ENCODE results near the gene PCDHA8. TPM values are rescaled to one million over a fixed set of nuclear protein-coding genes. Genes with fewer than 3 reads are reported as not detected.

The PCDHA8 gene
- total and polyA plus RNA-seq, 10 of the 15 experiments (the other 5 are each of a cell fraction or from before 2014, with no cell fraction given): not detected

GRCh38 chr5:140855772-140856674 is 15.0 kb downstream of the PCDHA8 start, which contains the start of gene PCDHA10:
Gene PCDHA10 (plus strand): TSS chr5:140855897. CDS start chr5:140856049, 152 bp downstream.
- no peak within 1 kb of the TSS for H3K4me3 ChIP-seq
- FAIRE-seq: no peak
- in situ Hi-C loops (cut with MboI) (no loop called here), intact Hi-C loops (cut with micrococcal nuclease; ENCODE audit: unreplicated experiment) (no loop called here)
- H2AFZ ChIP-seq (ENCODE audit: control insufficient read depth, low read depth, low read length): no peak within 1 kb of the TSS
- ChIA-PET POLR2A (no interaction called here), RAD21 (ENCODE audit: unreplicated experiment) (no interaction called here), CTCF (no interaction called here), SMC1A (ENCODE audit: uncharacterized antibody, unreplicated experiment) (no interaction called here)
- H3K9me3 ChIP-seq (replicated peaks; ENCODE audit: control insufficient read depth, insufficient read depth, low read length): no peaks in the 10 kb centered on the region; the same call in 2 of the 3 replicates
- no peaks in the 10 kb centered on the region for H3K79me2 ChIP-seq (ENCODE audit: control insufficient read depth, insufficient read depth, low read length)
- no peaks in the 10 kb centered on the region for H3K27me3 ChIP-seq (replicated peaks in 1 of 2; ENCODE audit: control insufficient read depth in 2 of 2, insufficient read depth in 2 of 2, low read length in 1 of 2)
- DNase-seq (ENCODE audit: low read depth, low spot score): no peak
- no peak for ATAC-seq
- WGBS (ENCODE audit: insufficient coverage, insufficient replicate concordance, low lambda C conversion rate, missing lambda C conversion rate): 64% methylated on average over 43 of the region's 44 CpGs
- H4K20me1 ChIP-seq (ENCODE audit: control insufficient read depth, insufficient read depth): no peaks in the 10 kb centered on the region
- no peaks in the 10 kb centered on the region for H3K36me3 ChIP-seq (ENCODE audit: control insufficient read depth in 2 of 2, insufficient read depth in 2 of 2, low read length in 1 of 2)
- H3K4me1 ChIP-seq (ENCODE audit: control insufficient read depth, insufficient read depth, low read length): no peaks in the 10 kb centered on the region
- H3K9ac ChIP-seq (ENCODE audit: control insufficient read depth, insufficient read depth, low read length): no peak within 1 kb of the TSS
- H3K4me2 ChIP-seq (ENCODE audit: control insufficient read depth, insufficient read depth): no peak within 1 kb of the TSS
- BruUV-seq (replicated peaks): no TSS peak
- TF ChIP-seq SP1 (IDR thresholded peaks at IDR 0.05; ENCODE audit: low read depth, low read length): no peak
- TF ChIP-seq RELB (IDR thresholded peaks at IDR 0.05; ENCODE audit: low read depth): no peak
- TF ChIP-seq, protein P1, sequence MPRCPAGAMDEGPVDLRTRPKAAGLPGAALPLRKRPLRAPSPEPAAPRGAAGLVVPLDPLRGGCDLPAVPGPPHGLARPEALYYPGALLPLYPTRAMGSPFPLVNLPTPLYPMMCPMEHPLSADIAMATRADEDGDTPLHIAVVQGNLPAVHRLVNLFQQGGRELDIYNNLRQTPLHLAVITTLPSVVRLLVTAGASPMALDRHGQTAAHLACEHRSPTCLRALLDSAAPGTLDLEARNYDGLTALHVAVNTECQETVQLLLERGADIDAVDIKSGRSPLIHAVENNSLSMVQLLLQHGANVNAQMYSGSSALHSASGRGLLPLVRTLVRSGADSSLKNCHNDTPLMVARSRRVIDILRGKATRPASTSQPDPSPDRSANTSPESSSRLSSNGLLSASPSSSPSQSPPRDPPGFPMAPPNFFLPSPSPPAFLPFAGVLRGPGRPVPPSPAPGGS (IDR thresholded peaks at IDR 0.05; ENCODE audit: borderline replicate concordance, insufficient read depth, low read depth, low read length, poor library complexity, severe bottlenecking): no peak
- no peak for TF ChIP-seq POLR2A (IDR thresholded peaks at IDR 0.05; ENCODE audit: low read depth, low read length)
- no peak for TF ChIP-seq NFIC (IDR thresholded peaks at IDR 0.05; ENCODE audit: low read depth, low read length)
- no peak for TF ChIP-seq ZNF274 (IDR thresholded peaks at IDR 0.05; ENCODE audit: insufficient read depth, insufficient read length)
- no peak for TF ChIP-seq IRF4 (IDR thresholded peaks at IDR 0.05; ENCODE audit: low read depth, low read length)
- TF ChIP-seq, protein P2, sequence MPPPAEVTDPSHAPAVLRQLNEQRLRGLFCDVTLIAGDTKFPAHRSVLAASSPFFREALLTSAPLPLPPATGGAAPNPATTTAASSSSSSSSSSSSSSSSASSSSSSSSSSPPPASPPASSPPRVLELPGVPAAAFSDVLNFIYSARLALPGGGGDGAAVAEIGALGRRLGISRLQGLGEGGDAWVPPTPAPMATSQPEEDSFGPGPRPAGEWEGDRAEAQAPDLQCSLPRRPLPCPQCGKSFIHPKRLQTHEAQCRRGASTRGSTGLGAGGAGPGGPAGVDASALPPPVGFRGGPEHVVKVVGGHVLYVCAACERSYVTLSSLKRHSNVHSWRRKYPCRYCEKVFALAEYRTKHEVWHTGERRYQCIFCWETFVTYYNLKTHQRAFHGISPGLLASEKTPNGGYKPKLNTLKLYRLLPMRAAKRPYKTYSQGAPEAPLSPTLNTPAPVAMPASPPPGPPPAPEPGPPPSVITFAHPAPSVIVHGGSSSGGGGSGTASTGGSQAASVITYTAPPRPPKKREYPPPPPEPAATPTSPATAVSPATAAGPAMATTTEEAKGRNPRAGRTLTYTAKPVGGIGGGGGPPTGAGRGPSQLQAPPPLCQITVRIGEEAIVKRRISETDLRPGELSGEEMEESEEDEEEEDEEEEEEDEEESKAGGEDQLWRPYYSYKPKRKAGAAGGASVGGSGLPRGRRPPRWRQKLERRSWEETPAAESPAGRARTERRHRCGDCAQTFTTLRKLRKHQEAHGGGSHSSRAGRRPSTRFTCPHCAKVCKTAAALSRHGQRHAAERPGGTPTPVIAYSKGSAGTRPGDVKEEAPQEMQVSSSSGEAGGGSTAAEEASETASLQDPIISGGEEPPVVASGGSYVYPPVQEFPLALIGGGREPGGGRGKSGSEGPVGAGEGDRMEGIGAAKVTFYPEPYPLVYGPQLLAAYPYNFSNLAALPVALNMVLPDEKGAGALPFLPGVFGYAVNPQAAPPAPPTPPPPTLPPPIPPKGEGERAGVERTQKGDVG (CRISPR knock-in tag; IDR thresholded peaks at IDR 0.05): no peak
- no peak for TF ChIP-seq SPI1 (IDR thresholded peaks at IDR 0.05; ENCODE audit: borderline replicate concordance, insufficient read depth, low read depth, low read length)
- no peak within 1 kb of the TSS for H3K27ac ChIP-seq (ENCODE audit: control insufficient read depth, insufficient read depth)
